SIG-M5 treated with dmso at 0.1 percent for 504 hours (cell line): ENCODE results near the gene CFH.
"Not testable (repeated sequence)": the region's sequence is repeated elsewhere in the genome, so short reads cannot be mapped to it uniquely, and the experiment has no call there.

Experiments
- DNase-seq: peaks from one replicate; lab custom pipeline; 2025; ENCODE audit not compliant: unreplicated experiment; lab: John Stamatoyannopoulos, UW

Gene CFH

DNA sequence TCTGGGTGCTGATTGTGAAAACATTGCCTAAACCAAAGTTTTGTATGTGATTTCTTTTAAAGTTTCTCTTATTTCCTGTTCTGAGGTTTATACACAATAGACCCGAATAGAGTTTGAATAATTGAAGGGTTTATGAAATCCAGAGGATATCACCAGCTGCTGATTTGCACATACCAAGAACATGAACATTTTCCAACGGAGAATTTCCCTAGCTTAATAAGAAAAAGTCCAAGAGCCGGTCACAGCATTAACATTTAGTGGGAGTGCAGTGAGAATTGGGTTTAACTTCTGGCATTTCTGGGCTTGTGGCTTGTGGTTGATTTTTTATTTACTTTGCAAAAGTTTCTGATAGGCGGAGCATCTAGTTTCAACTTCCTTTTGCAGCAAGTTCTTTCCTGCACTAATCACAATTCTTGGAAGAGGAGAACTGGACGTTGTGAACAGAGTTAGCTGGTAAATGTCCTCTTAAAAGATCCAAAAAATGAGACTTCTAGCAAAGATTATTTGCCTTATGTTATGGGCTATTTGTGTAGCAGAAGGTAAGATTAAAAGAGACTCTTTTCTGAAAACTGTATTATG, at the start of gene CFH:
TSS of gene CFH (plus strand) at position 407 of the 579 bp plus-strand sequence. CDS start at position 482, 75 bp downstream.
- DNase-seq: peak; percentile 62

DNA sequence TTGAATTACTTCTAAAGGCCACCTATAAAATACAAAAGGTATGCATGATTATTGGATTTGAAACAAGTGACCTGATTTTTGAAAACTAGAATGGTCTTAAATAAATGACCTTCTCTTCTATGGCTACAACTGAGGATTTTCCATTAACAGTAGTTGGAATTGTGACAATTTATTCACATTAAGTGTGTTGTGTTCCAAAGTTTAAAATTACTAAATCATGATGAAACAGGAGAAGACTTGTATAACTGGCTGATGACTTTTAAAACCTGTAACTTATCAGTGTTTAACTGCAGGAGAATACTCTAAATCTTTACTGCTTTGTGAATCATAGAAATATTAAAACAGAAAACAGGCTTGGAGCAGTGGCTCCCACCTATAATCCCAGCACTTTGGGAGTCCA, 48.2 kb upstream of the CFH start:
- DNase-seq: no peak

DNA sequence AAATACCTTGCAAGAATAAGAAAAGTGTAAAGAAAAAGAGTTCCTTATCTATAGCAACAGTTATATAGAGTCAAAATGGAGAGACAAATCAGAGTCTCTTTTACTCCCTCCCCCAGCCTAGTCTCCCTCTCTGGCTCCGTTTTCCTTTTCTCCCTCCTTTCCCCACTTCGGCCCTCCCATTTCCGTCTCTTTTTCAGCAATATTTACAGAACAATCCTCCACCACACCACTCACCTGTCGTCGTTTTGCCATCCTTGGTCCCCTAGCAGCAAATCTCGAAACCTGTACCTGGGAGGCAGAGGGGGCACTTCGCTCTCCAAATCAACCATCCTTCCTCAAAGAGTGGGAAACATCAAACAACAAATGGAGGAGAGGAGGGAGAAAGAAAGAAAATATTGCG, 43.9 kb upstream of the CFH start:
- no peak for DNase-seq

DNA sequence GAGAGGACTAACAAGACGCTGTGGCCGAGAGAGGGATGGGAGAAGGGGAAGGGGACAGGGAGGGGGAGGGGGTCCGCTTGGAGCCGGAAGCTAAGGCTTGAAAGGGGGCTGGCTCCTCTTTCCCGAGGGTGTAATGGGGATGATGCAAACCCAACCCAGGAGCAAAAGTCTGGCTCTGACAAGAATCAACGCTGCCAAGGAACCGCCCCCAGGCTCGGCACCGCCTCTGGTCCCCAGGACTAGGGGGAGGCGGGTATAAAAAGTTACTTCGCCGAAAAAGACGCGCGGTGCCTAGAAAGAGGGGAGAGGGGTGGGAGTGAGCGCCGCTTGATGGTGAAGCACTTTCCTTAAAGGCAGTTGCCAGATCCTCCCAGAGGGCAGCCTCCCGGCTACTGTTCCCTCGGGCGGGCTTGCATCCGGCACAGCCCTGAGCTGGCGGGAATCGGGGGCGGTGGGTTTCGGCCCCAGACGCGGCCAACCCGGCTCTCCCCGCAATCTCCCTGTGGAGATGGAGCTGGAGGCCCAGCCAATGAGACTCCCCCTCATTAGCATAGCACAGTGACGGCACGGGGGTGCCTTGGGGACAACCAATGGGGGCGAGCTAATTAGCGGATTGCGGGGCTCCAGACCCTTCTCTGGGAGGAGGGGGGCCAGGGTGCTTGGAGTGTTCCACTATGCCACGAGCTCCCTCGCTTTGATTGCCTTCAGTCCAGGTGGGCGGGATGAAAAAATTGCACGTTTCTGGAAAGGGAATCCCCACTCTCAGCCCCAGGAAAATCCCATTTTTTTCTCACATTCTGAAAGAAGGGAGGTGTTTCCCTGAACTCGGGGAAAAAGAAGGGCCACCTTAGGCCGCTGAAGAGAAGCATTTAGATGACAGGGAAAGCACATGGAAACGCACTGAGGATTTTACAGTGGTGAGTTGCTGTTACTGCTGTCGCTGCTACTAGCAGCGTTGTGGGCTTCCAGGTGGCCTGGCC, 43.2 kb upstream of the CFH start, which contains the start of gene KCNT2:
TSS of gene KCNT2 (minus strand) at position 51 of the 980 bp plus-strand sequence. CDS start 131 bp downstream, outside the sequence.
- no peak for DNase-seq

DNA sequence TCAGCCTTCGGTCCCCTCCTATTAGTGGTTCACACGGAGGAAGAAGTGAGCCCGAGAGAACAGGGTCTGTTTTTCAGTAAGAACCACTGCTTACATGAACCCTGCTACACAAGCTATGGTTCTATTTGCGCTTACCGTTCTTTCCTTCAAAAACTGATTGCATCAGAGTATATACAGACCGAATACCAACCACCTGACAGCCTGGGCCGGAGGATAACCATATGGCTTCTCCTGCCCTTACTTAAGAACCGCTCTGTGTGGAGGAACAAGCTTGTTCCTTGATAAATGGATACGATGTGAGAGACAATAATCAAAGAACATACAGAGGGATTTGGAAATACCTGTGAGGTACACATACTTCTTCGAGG, 42.5 kb upstream of the CFH start:
- DNase-seq: no peak

DNA sequence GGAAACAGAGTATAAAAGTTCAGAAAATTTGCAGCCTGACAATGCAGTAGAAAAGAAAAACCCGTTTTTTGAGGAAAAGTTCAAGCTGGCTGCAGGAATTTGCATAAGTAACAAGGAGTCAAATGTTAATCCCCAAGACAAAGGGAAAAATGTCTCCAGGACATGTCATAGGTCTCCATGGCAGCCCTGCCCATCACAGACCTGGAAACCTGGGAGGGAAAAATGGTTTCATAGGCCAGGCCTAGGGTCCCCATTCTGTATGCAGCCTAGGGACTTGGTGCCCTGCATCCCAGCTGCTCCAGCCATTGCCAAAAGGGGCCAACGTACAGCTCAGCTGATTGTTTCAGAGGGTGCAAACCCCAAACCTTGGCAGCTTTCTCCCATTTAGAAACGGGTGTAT, 40.0 kb upstream of the CFH start:
- DNase-seq: no peak

DNA sequence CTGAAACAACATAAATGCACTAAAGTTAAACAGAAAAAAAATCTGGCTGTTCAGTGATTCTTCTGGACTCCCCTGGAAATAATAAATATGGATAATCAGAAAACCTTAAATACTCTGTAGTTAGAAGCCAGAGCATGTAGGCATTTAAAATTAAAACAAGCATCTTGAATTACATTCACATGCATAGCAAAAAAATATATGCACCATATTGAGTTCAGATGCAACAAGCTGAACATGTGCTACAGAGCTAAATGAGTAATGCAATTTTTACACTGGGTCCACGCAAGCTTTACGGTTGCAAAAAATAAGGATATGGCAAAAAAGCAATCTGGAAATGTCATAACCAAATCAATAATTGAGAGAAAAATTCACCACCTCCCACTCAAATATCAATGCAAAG, 32.1 kb upstream of the CFH start:
- DNase-seq: no peak

DNA sequence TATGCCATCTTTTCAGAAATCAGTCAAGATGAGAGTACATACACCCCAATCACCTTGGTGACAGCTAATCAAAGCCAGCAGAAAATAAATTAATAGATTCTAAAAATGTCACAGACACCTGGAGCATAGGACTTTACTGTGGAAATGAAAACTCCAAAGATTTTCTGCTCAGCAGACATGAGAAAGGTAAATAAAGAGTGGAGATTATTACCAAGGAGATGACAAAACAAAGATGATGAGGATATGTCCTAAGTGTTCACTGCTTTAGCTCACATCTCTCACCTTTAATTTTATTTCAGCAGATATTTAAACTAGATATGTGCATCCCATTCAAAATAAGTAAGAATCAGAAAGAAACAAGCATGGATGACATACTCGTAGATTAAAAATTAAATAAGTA, 28.8 kb upstream of the CFH start:
- DNase-seq: no peak

DNA sequence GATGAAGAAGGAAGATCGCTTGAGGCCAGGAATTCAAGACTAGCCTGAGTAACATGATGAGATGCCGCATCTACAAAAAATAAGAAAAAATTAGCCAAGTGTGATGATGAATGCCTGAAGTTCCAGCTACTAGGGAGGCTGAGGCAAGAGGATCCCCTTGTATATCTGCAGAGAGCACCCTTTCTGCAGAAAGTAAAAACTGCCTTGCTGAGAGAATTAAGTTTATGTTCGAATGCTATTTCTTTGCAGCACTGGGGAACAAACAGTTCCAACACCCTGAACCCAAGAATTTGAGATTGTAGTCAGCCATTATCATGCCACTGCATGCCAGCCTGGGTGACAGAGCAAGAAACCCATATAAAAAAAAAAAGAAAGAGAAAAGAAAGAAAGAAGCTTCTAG, 23.0 kb upstream of the CFH start:
- no peak for DNase-seq

DNA sequence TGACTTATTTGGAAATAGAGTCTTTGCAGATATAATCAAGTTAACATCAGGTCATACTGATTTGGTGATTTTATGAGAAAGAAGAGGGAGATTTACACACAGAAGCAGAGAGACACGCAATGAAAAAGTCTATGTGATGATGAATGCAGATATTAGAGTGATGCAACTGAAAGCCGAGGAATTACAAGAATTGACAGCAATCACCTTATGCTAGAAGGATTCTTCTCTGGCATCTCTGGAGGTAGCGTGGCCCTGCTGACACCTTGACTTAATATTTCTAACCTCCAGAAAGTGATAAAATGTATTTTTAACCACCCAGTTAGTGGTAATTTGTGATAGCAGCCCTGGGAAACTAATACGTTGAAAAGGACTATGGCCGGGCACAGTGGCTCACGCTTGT, 14.2 kb upstream of the CFH start:
- no peak for DNase-seq

DNA sequence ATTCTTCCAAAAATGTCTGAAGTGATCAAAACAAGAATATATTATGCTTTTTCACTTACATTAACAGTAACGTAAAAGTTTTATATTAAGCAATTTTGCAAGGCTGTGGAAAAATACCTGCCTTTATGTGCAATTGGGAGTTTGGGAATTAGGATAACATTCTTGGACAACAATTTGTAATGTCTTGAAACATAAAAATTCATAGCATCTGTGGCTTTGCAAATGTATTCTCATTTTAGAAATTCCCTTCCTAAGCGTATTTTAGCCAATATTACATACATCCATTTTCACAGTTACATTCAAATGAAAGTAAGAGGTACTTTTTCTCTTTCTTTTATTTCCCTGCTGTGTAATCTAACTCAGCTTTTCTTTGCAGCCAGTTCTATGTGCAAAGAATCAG, 13.4 kb upstream of the CFH start:
- DNase-seq: no peak

DNA sequence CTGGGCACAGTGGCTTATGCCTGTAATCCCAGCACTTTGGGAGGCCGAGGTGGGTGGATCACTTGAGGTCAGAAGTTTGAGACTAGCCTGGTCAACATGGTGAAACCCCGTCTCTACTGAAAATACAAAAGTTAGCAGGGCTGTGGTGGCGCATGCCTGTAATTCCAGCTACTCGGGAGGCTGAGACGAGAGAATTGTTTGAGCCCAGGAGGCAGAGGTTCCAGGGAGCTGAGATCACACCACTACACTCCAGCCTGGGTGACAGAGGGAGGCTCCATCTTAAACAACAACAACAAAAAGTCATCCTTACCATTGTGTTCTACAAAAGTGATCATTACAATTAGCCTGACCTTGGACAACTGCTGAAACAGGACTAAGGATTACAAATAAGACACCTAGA, 12.6 kb upstream of the CFH start:
- not testable (repeated sequence) for DNase-seq

DNA sequence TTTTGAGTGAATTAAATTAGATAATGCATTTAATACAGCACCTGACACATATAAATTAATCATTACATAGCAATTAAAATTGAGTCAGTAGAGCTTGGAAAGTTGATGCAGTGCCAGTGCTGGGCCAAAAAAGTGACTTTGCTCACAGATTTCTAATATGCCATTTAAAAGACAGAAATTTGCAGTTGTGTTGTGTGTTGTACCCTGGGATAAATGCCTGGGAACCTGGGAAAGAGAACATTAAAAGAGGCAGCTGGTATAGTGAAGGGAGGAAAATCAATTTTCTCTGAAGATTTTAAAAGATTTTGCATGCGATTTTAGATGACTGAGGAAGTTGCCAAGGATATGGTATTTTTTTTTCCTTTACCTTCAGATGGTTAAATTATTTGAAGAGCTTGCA, 10.9 kb upstream of the CFH start:
- no peak for DNase-seq

DNA sequence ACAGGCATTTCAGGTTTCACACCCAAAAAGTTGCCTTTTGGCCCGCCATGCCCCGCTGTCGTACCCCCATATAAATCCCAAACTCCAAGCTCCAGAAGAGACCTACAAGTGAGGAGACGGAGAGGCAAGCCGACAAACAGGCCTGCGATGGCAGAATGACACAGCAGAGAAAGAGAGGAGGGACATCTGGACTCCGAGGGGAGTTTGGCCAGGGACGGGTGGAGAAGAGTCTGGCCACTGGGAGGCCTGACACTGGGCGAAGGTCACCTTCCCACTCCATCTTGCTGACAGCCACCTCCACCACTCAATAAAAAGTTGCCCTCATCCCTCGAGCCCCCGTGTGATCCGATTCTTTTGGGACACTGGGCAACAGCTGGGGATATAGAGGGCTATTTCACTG, 1.9 kb upstream of the CFH start:
- DNase-seq: no peak

DNA sequence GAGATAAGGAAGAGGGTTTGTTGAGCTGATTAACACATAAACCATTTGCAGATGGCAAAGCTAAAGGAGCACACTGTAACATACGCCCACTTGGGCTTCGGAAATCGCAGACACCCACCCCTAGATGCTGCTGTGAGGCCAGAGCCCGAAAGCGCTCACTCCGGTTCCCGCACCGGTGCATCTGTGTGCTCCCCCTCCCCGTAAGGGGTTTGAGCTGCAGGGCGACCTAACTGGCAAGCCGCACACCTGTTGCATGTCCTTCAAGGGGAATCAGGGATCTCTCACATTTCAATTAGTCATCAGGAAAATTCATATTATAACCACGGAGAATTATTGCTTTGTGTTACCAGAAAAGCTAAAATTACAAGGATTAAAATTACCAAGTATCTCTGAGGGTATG, 1.4 kb upstream of the CFH start:
- DNase-seq: no peak

DNA sequence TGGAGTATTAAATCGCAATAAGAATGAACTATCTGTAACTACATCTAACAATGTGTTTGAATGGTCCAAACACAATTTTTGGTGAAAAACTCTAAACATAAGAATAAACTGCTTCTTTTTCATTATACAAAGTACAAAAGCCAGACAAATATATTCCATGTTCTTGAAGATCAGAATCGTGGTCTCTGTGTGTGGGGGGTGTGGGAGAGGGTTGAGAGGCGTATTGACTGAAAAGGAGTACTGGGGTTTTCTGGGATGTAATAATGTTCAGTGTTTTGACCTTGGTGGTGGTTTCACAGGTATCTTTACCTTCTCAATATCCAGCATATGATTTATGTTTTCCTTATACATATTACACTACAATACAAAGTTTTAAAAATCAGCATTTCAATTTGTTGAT, 764 bp upstream of the CFH start:
- no peak for DNase-seq

DNA sequence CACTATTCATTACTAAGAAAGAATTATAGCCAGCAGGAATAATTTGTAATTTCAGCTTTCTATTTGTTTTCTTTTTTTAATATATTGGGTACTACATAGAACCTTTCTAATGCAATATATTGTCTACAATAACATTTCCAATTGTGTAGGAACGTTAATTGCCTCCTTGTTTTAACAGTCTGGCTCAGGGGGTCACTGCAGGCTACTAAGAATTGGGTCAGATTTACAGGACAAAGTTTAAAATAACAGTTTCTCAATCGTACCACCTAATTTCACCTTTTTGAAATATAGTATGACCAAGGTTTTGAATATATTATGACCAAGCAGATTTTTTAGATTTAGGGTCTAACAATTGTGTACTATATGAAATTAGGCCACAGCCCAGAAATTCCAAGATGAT, 2.4 kb downstream of the CFH start:
- DNase-seq: no peak

DNA sequence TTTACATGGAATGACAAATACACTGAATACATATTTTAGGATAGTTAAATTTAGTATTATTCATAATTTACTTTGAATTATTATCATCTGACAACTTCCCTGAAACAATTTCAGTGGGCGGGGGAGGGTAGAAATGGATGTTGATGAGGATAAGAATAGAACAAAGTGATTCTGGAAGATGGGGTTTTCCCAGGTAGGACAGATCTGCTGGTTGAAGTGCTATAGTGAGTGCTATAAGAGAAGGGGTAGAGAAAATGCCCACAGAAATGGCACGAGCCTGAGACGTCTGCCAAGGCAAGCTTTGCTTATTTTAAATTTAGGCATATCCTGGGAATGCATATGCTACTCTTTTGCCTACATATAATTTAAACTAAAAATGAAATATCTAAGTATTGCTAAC, 3.2 kb downstream of the CFH start:
- DNase-seq: no peak

DNA sequence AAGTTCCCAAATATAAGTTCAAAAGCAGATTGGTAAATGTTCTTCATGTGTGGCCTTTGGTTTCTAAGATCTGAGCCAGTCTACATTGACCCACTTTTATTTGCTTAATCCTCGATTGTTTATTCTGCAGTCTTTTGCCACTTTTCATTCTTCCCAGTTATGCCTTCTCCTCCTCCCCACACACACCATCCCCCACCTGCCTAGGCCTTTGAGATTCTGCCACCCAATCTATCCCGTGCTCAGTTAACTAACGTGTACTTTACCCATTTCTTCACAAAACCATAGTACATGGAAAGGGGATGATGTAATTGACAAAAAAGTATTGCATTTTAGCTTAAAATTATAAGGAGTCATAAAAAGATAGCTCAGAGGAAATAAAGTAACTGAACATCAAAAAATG, 3.7 kb downstream of the CFH start:
- no peak for DNase-seq

DNA sequence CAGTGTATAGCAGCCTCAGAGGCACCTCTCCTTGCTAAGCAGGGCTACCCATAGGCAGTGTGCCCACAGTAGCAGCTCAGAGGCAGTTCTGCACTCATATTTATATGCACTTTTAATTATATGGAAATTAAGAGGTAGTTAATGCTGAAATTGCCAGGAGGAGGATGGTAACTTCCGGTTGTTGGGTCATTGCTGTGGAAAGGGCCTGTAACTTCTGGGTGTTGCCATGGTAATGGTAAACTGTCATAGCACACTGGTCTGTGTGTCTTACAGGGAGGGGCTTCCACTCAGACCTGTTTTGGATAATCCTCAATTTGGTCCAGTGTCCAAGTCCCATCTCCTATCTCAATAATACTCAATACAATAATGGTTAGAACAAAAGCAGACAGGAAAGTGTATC, 7.6 kb downstream of the CFH start:
- peak; percentile 14 for DNase-seq

DNA sequence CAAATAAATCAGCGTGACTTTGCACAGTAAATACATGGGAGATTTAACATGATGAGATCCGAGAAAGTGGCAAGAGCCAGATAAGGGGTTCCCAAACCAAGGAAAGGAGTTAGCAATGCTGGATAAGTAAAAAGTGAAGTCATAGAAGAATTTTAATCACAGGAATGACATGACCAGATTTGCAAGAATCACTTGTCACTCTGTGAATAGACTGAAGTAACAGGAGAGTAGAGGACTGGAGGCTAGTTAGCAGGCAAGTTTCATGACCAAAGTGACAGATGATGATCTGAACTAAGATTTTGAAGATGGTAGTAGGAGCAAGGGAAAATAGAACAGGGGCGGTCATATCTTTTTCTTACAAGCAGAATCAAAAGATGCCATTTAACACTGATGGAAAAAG, 8.4 kb downstream of the CFH start:
- no peak for DNase-seq

DNA sequence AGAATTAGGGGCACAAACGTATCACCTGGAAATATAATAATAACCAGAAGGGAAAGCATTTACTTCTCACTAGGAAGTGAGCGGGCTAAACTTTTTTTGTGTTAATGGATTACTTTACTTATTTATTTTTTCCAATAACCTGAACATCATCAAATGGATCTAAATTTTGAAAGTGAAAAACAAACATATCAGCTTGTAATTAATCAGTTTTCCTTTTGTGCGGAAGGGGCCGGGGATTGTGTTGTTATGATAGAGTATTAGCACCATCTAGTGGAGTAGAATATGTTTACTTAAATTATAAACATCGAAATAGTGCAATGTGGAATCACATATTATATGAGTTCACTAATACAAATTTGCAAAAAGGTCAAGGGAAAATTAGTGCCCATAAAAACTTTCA, 9.0 kb downstream of the CFH start:
- peak; percentile 53 for DNase-seq

DNA sequence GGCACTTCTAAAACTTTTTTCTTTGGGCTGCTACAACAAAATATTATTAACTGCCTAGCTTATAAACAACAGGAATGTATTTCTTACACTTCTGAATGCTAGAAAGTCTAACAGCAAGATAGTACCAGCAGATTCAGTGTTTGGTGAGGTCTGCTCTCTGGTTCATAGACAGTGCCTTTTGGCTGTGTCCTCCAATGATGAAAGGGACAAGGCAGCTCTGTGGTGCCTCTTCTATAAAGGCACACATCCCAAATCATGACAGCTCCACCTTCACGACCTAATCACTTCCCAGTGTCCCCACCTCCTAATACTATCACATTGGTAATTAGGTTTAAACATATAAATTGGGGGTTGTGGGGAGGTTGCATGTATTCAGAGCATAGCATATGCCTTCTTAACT, 9.5 kb downstream of the CFH start:
- DNase-seq: no peak
